Stimulated activated CD8-positive, alpha-beta memory T cell treated with anti-CD3 and anti-CD28 coated beads, Interleukin-4, amount 100 ng/mL, for 24 hours (primary cell): ENCODE data around the gene CRAMP1.
"Not testable (repeated sequence)": the region's sequence is repeated elsewhere in the genome, so short reads cannot be mapped to it uniquely, and the experiment has no call there.

Source experiments
- DNase-seq: peaks from one replicate; pipeline ENCODE4 v3.0.0-alpha.2; 2020; ENCODE audit warnings: low read depth

CRAMP1 gene

GRCh38 chr16:1678500-1679098 lies 66.4 kb downstream of the CRAMP1 start:
- DNase-seq: peak; percentile 37

GRCh38 chr16:1680361-1680760 lies 68.2 kb downstream of the CRAMP1 start:
- DNase-seq: no peak

GRCh38 chr16:1681032-1681431 lies 68.9 kb downstream of the CRAMP1 start:
- DNase-seq: no peak

- no peak for DNase-seq
Measured at GRCh38 chr16:1687427-1688316, 75.5 kb downstream of the CRAMP1 start.

GRCh38 chr16:1688807-1689560 lies 76.8 kb downstream of the CRAMP1 start:
- no peak for DNase-seq

GRCh38 chr16:1689853-1690252 lies 77.7 kb downstream of the CRAMP1 start:
- no peak for DNase-seq

GRCh38 chr16:1690810-1691209 lies 78.7 kb downstream of the CRAMP1 start:
- no peak for DNase-seq

GRCh38 chr16:1691276-1691675 lies 79.1 kb downstream of the CRAMP1 start:
- no peak for DNase-seq

GRCh38 chr16:1691956-1692355 lies 79.8 kb downstream of the CRAMP1 start:
- DNase-seq: no peak

- no peak for DNase-seq
Measured at GRCh38 chr16:1696863-1697262, 84.7 kb downstream of the CRAMP1 start.

- DNase-seq: no peak
Measured at GRCh38 chr16:1698680-1699079, 86.5 kb downstream of the CRAMP1 start.

- DNase-seq: no peak
Measured at GRCh38 chr16:1700246-1700645, 88.1 kb downstream of the CRAMP1 start.

- no peak for DNase-seq
Measured at GRCh38 chr16:1701216-1701878, 89.2 kb downstream of the CRAMP1 start.

GRCh38 chr16:1705324-1705687 lies 93.1 kb downstream of the CRAMP1 start:
- not testable (repeated sequence) for DNase-seq

GRCh38 chr16:1705688-1706385 lies 93.7 kb downstream of the CRAMP1 start, which contains the start of gene MAPK8IP3:
Gene MAPK8IP3, plus strand, starts transcription at chr16:1706195. Its CDS starts 145 bp downstream, at chr16:1706340.
- DNase-seq: peak; percentile 87

GRCh38 chr16:1706386-1707192 lies 94.4 kb downstream of the CRAMP1 start:
- peak; percentile 23 for DNase-seq

GRCh38 chr16:1707193-1707790 lies 95.1 kb downstream of the CRAMP1 start:
- DNase-seq: no peak

- DNase-seq: no peak
Measured at GRCh38 chr16:1708083-1708767, 96.1 kb downstream of the CRAMP1 start.

- DNase-seq: peak; percentile 15
Measured at GRCh38 chr16:1708768-1709180, 96.6 kb downstream of the CRAMP1 start.

GRCh38 chr16:1709356-1709755 lies 97.2 kb downstream of the CRAMP1 start:
- DNase-seq: no peak
